Adipose tissue (tissue), 3 donors: ENCODE measurements around the gene AP1G2. TPM values are rescaled to one million over a fixed set of nuclear protein-coding genes. Genes with fewer than 3 reads are reported as not detected.

ENCODE experiments used
- H3K27ac ChIP-seq: one replicate; pipeline ENCODE4 v1.5.1; 2013; ENCODE audit warnings: low read depth, low read length
- WGBS, 3 donors: extraction: QIAGEN DNeasy Blood & Tissue Kit; methylation state at CpG; one replicate each; pipeline ENCODE4 v1.1.7; 2013; 5-methylcytosine and 5-hydroxymethylcytosine counted together
- polyA plus RNA-seq, 3 donors: library from polyadenylated mRNA; stranded (reverse); fragments of 200-250 nt; gene quantifications; one replicate each; pipeline ENCODE4 v1.2.3, GENCODE V29; 2013
- donor health status: healthy with polysubstance abuse.
- donor health status: Bipolar disorder and iron deficiency.
- donor health status: healthy.

The AP1G2 gene
- polyA plus RNA-seq, 3 donors: 31.8 to 73.2 (median 60.2) TPM

DNA sequence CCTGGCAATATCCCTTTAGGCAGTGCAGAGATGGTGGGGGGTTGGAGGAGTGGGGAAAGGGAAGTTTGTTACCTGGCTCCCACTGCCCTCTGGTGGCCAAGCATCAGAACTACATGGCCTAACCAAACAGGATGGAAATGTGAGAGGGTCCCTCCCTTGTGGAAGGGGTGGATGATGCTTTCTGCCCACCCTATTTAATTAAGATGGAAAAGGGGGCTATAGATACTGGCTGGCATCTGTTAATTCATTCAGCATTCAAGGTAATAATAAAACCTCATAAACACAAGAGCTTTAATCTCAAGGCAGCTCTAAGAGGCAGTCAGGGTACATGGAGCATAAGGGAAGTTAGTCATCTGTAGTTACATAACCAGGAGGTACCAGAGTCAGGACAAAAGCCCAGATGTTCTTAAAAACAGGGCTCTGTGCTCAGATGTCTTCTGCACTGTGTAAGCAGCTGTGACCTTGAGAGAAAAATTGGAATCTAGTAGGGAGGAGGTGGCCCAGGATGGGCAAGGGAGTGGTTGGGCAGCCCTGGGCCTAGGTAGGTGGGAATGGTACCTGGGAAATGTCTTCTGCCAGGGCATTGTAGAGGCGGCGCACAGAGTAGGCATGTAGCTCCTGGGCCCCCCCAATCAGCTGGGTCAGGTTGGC lies 4.6 kb downstream of the AP1G2 start:
- WGBS, 3 donors: 85 to 98% (median 85%) methylated on average over 2 of the region's 2 CpGs
- no peak overlapping the region for H3K27ac ChIP-seq

DNA sequence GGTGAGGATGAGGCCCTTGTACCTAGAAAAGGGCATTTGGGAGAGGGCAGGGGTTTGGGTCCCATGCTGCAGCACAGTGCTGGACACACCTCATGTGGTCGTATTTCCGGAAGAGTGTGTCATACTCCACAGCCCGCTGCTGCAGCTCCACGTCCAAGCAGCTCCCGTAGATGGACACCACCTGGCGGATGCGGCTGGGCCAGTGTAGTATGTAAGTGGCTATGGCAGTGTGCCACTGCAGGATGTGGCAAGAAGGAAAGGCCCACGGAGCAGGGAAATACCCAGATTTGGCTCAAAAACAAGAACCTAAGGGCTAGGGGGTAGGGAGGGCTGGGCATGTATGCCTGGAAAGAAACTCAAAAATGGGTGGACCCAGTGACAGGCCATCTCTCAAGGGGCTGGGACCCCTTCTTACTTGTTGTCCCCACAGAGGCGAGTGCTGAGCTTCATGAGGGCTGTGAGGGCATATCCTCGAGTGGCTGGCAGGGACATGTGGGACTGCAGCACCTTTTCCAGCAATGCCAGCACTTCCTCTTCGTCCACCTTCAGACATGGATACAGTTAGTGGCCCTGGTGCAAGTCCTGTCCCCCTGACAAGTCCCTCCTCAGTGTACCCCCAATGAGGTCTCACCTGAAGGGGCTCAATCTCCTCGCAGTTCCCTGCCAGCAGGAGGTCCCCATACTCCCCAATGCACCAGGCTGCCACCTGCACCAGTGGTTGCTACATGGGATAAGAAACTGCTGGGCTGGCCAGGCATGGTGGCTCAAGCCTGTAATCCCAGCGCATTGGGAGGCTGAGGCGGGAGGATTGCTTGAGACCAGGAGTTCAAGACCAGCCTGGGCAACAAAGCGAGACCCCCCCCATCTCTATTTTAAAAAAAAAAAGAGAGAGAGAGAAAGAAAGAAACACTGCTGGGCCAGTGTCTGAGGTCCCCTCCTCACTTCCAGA lies 5.4 kb downstream of the AP1G2 start:
- no peak overlapping the region for H3K27ac ChIP-seq
- WGBS, 3 donors: 74 to 82% (median 81%) methylated on average over 15 of the region's 15 CpGs

DNA sequence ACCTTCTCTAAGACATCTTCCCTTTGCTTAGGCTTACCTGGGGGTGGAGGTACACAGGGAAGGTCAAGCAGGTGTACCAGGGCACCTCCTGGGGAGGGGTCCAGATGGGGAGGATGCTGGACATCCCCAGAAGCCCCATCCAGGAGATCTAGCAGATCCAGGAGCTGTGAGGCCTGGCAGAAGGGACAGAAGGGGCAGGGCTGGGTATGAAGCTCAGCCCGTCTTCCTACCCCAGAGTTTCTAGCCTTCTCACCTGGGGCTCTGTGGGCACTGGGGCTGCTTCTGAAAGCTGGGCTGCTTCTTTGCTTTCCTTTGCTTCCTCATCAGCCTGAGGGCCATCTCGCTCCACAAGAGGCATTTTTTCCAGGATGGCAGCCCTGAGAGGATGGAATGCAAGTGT lies 6.3 kb downstream of the AP1G2 start:
- 87 to 97% (median 94%) methylated on average over 2 of the region's 2 CpGs for WGBS, 3 donors
- H3K27ac ChIP-seq: no peak overlapping the region

DNA sequence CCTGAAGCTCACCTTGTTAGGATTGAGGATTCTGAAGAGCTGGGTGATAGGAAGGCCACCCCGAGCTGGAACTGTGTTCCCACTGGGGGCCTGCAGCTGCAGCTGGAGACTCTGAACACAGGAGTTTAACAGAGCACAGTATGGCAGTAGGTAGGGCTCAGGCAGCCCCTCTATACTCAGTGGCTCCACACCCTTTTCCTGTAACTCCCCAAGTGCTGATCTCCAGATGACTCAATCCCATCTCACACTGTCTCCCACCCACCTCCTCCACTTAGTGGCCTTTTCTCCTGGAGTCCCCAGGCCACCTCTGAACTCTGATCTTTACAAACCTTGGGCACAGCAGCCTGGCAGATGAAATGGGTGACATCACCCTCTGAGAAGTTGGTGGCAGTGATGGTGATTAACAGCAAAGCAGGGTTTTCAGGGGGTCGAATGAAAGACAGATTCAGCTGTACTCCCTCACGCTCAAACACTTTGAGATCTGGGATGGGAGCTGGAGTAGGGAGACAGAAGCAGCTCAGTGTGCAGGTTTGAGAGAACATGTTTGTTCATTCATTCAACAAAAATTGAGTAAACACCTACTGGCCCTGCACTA lies 7.6 kb downstream of the AP1G2 start:
- WGBS, 3 donors: 83 to 90% (median 90%) methylated on average over 3 of the region's 3 CpGs
- H3K27ac ChIP-seq: no peak overlapping the region

DNA sequence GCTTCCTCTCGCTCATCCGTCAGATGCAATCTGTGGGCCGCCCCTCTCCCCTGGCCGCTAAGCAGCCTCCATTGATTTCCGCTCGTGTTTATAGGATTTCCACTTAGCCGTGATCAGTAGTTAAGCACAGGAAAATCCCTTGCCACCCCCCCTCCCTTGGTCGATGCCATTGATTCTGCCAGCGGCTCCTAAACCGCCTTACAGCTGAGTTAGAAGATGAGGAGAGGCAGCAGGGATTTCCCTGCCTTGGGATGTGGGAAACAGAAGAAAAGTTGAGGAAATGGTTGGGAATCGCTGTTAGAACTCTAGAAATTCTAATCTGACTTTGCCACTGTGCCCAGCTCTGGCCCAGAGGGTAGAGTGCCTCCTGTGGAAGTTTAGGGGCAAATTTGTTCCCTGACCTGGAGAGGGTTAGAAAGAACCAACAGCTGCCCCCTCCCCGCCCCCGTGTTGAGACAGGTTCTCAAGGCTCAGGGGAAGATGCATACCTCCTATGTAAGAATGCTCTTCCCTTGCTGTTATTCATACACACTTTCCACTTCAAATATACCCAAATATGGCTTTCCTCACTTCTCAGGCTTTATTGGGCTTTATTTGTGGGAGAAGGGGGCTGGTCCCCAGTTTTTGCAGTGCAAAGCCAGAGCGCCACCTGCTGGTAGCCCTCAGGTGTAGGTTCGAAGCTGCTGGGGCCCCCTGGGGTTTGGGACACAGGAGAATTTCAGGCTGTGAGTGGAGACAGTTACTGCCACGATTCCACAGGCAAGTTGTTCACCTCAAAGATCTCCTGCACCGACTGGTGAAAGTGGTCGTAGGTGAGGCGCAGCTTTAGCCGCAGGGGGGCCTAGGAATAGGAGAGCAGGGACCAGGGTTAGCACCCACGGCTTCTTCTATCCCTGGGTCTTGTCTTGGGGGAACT lies 8.3 kb downstream of the AP1G2 start:
- WGBS, 3 donors: 68 to 75% (median 75%) methylated on average over 21 of the region's 21 CpGs
- H3K27ac ChIP-seq: no peak overlapping the region

DNA sequence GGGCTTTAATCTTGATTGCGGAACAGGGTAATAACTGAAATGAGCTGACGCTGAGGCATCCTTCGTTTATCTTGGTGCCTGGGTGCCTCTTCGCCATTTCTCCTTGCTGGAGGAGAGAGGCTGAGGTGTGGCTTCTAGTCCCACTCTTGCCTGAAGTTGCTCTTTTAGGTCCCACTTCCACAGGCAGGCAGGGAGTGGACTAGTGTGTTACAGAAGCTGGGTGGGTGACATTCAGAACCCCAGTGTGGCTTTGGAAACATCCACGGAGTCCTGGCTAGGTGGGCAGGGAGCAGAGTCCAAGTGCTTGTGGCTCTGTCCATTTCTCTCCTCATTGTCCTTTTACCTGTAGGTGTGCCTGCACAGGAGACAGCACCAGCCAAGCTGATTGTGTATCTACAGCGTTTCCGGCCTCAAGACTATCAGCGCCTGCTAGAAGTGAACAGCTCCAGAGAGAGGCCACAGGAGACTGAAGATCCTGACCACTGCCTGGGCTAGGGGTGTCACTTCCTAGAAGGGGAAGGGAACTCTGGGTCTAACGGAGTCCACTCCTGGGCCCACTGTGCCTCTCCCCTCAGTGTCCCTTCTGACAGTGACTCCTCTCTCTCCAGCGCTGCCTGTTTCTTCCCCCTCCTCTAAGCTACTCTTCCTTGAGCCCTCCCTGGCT lies 9.1 kb downstream of the AP1G2 start:
- no peak overlapping the region for H3K27ac ChIP-seq
- 82 to 90% (median 88%) methylated on average over 10 of the region's 10 CpGs for WGBS, 3 donors

DNA sequence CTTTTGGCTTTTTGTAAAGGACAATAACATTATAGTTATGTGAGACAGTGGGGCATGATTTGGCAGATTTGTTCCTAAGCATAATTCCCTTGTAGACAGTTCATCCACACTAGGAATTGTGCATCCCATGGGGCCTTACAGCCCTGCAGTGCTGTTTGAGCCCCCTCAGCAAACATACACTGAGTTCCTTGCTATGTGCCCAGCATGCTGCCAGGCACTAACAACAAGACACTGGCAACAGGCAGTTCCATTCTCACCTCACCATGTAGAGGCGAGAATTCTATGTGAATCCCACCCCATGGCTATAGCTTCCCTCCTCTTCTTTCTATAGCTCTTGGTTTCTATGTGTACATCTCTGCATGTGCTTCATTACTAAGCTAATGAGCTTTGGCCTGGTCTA lies 9.6 kb downstream of the AP1G2 start:
- no peak overlapping the region for H3K27ac ChIP-seq
- 89 to 100% (median 97%) methylated on average over 1 of the region's 1 CpG for WGBS, 3 donors

DNA sequence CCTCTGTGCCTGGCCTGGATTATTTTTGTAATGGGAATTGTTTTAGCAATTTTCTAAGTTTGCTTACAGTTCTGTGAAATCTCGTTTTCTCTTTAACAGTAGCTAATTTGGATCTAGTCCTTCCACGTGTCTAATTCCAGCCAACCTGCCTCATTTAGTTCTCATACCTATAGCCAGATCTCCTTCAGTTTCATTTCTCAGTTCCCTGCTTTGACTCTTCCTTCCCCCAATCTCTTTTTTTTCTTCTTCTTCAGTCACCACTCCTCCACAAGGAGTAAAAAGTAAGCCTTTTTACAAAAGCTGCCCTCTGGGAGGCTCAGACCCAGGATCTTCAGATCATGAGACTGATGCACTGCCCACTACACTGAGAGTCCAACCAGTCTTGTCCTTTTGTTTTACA lies 10.1 kb downstream of the AP1G2 start:
- 36 to 58% (median 46%) methylated on average over 2 of the region's 2 CpGs for WGBS, 3 donors
- no peak overlapping the region for H3K27ac ChIP-seq

DNA sequence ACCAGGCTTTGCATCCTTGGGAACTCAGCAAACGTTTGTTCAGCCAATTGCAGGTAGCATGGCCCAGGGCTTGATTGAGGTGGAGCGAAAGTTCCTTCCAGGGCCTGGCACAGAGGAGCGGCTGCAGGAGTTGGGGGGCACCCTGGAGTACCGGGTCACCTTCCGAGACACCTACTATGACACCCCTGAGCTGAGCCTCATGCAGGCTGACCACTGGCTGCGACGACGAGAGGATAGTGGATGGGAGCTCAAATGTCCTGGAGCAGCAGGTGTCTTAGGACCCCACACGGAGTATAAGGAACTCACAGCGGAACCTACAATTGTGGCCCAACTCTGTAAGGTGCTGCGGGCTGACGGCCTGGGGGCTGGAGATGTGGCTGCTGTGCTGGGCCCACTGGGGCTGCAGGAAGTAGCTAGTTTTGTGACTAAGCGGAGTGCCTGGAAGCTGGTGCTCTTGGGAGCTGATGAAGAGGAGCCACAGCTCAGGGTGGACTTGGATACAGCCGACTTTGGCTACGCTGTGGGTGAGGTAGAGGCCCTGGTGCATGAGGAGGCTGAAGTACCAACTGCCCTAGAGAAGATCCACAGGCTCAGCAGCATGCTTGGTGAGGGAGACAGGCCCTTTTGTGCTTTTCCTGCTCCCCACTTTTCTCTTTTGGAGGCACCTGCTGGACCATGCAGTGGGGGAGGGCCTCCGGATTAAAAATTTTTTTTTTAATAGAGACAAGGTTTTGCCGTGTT lies 10.7 kb downstream of the AP1G2 start:
- no peak overlapping the region for H3K27ac ChIP-seq
- WGBS, 3 donors: 35 to 52% (median 43%) methylated on average over 17 of the region's 17 CpGs

DNA sequence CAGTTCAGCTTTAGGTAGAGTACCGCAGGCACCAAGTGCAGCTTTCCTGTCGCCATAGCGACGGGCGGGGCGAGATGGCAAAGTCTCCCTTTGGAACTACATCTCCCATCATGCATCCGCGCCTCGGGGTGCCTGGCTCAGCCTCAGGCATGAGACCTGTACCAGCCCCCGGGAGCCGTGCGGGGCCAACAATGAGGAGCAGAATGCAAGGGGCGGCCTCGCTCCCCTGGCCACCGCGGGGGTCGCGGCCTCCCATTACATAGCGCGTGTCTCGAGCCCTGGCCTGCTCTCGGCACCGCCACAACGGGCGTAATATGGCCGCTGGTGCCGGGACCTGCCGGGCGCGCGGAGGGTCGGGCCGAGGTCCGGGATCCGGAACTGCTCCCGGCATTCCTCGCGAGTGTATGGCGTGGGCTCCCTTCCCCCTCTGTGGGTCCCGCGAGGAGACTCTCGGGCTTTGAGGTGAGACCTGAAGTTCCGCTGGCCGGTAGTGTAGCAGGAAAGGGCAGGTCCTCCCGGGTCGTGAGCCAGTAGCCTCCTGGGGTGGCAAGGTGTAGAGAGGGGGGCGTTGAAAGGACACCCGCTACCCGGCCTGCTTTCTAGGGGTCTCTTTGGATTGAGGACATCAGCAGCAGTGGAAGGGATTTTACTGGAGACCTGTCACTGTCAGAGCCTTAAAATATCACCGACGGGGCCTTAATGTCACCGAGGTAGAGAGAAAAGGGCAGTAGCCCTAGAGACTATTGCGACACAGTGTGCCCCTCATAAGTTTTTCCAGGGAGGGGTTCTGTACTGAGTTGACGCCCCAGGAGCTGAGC lies 11.5 kb downstream of the AP1G2 start, which contains the start of gene THTPA:
Gene THTPA, plus strand, starts transcription at position 390 of the 818 bp plus-strand sequence. CDS start 487 bp downstream, outside the sequence.
- peak within 1 kb of the TSS; percentile 71 for H3K27ac ChIP-seq
- 1% methylated on average over 49 to 54 of the region's 54 CpGs for WGBS, 3 donors

DNA sequence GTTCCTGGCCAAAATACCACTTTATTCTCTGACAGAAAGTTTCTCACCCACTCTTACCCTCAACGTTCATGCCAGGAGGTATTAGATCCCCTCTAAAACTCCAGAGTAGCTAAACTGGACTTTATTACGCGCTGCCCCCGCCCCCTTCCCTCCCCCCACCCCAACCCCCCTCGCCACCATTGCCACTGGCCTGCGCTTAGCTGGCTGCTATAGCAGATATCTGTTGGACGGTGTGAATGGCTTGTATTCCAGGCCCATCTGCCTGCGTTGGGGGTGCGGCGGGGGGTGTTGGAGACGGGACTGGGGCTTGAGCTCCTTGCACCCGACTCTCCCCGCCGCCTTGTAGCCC lies 12.1 kb downstream of the AP1G2 start:
- H3K27ac ChIP-seq: no peak overlapping the region
- WGBS, 3 donors: 2 to 3% (median 2%) methylated on average over 14 of the region's 14 CpGs

DNA sequence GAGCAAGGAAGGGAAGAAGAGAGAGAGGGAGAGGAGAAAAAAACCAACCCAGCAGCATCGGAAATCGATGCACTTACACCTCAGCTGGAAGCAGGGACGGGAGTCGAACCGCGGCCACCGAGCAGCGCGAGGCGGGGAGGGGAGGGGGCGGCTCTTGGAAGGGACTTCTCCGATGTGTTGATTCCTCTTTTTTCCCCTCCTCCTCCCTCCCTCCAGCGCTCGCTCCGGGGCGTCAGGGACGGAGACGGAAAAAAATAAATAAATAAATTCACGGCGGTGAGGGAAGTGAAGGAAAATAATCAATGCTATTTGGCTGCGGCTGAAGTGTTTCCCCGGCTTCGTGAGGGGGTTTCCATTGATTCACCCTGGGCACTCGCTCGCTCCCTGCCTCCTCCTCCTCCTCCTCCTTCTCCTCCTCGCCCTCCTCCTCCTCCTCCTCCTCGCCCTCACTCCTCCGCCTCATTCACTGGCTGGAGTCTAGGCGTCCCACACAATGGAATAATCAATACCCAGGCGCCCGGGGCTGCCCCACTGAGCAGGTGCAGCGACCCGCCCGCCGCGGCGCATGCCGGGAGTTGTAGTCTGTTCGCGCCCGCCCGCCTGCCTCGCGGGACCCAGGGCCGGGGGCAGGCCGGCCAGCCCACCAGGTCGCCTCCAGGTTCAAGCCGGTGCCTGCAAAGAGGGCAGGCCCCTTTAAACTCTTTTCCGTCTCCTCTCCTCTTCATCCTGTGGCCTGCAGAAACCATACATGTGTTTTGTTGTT lies 16.1 kb downstream of the AP1G2 start, which contains the start of gene ZFHX2:
Gene ZFHX2, minus strand, starts transcription at position 500 of the 763 bp plus-strand sequence. CDS start 16,440 bp downstream, outside the sequence.
- WGBS, 3 donors: 0 to 1% (median 1%) methylated on average over 40 to 48 of the region's 49 CpGs
- H3K27ac ChIP-seq: peak within 1 kb of the TSS; percentile 13

DNA sequence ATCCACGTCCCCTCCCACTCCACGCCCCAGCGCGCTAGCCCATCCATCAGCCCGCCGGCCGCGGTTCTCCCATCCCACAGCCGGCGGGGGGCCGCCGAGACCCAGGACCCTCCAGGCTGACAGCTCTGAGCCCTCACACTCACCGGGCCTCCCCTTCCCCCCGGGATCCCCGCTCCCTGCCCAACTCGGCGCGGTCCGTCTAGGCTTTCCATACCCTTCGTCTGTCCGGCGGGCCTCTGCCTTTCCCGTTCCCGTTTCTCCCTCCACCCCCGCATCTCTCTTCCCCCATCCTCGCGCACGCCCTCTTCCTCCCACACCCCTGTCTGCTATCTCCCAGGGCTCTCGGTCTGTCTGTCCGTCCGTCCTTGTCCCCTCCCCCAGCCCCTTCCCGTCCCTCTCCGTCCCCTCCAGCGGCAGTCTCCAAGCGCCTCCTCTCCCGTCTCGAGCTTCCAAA lies 16.8 kb downstream of the AP1G2 start:
- WGBS, 3 donors: 1 to 4% (median 1%) methylated on average over 34 to 37 of the region's 37 CpGs
- H3K27ac ChIP-seq: peak overlapping the region; percentile 13

DNA sequence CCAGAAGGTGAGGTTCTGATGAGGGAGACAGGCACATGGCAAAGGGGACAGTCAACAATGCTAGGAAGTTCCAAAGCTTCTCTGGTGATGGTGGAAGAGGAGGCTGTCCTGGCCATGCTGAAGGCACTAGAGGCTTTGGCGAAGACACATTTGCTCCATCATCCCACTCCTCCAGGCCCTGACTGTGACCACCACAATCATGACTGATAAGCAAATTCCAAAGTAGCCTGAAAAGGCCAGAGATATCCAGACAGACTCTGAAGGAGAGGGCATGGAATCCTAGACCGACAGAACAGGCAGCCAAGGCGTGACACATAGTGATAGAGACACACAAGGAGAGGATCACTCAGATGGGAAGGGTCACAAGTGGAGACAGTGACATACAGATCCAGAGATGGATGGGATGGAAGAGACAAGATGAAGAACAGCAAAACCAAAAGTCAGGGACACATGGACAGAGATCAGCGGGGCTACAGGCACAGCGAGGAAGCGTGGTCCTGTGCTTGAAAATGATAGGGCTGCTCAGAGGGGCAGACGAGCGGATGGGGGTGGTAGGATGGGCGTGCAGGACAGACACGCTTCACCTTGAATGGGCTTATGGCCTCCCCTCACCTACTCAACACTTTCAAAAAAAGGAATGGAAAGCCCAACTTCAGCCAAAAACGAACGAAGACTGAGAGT lies 17.3 kb downstream of the AP1G2 start:
- H3K27ac ChIP-seq: no peak overlapping the region
- 55 to 68% (median 56%) methylated on average over 12 of the region's 12 CpGs for WGBS, 3 donors
